ENCODE measurements around the gene AKTIP.

Gene AKTIP

DNA sequence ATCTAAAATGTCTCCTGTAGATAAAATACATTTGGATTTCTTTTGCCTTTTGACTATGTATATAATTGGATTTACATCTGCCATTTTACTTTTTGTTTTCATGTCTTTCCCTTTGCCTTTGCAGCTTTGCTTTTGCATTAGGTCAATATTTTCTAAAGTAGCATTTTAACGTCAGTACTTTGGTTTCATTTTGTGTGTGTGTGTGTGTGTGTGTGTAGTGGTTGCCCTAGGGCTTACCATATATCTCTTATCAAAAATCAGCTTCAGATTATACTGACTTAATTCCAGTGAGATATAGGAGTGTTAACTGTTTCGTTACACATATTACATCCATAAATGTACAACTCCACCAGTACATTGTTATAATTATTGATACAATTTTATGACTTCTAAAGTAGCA, 26.1 kb downstream of the AKTIP start:
- DNase-seq: no peak

DNA sequence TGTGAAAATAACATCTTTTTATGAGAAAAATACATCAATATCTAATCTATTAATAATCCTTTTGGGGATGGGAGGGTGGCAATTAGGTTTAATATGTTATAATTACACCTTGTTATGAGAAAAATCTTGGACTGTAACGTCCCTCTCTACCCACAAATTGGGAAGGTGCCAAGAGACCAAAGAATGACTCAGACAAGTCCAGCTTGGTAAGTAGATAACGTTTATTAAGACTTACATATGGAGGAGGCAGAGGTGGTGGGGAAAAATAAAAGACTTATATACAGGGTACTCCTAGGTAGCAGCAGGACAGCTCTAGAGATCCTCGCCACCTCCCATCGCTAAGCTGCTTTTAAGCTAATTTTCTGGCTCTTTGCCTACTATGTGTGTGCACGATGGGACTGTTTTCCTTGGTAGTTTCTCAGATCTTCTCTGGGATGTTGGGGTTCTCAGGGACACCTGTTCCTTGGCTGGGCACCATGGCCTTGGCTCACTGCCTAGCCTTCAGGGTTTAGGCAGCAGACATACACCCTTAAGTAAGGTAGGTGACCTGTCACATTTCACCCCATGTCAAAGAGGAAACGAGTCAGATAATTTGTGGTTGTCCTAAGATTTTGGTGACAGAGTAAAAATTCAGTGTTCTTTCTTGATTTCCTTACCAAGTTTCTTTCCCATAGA, 37.3 kb downstream of the AKTIP start:
- DNase-seq: peak; percentile 8

- no peak for DNase-seq
These were observed 44.4 kb downstream of the AKTIP start for GRCh38 chr16:53458635-53459034.

DNA sequence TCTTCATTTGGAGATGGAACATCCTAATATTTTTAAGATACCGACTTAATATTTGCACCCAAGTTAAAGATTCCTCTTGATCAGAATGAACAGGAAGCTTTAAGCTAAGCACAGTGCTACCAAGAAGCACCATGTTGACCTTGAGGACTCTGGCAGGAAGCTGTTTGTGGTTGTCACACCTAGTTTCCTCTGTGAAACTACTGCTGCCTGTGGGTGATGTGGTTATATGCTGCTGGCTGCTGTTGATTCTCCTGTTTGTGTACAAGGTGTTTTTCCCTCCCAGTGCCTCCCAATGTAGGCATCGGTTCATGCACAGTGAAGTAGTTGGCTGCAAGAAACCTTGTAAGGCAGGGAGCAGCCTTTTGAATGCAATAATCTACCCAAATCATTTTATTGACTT, 45.3 kb downstream of the AKTIP start:
- DNase-seq: peak; percentile 8

DNA sequence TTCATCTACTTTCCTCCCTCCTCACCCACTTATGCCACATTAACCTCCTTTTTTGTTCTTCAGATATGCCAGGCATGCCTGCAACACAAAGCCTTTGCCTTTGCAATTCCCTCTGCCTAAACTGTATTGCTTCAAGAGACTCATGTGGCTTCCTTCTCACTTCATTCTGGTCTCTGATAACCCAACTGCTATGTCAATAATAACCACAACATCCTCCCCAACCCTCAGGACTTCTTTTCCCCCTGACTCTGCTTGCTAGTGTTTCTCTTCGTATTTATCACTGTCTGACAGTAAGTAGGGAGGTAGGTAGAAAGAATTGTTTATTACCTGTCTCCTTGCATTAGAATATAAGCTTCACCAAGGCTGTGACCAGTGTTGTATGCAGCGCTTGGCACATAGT, 46.4 kb downstream of the AKTIP start:
- DNase-seq: no peak

DNA sequence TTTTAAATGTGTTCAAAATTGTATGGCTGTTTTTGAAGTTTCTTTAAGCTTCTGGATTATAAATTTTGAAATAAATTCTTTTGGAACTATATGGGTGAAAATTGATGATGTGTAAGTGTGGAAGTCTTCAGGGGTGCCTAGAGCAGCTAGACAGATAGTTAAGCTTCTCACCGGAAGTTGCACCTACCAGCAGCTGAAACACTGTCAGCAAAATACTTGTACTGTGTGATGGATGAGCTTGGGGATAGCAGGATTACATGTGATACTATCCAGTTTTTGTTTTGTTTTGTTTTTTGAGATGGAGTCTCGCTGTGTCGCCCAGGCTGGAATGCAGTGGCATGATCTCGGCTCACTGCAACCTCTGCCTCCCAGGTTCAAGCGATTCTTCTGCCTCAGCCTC, 49.1 kb downstream of the AKTIP start:
- DNase-seq: no peak

- no peak for DNase-seq
These were observed 53.0 kb downstream of the AKTIP start for GRCh38 chr16:53449816-53450517.

GRCh38 chr16:53446090-53446489, 56.9 kb downstream of the AKTIP start:
- DNase-seq: peak; percentile 13

DNA sequence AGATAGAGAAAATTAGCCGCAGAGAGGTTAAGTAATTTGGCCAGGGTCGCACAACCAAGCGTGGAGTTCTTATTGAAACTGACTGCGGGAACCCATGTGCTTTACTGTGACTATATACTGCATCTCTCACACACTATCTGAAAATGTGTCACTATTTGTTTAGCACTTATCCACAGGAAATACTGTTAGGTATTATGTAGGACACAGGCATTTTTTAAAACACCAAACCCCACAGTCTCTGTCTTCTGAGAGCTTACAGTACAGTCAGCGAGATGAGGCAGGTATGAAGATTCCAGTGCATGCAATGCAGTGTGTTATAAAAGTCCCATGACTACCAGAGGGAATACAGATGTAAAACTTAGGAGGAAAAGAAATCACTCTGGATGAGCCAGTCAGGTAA, 57.5 kb downstream of the AKTIP start:
- peak; percentile 85 for DNase-seq

Measured in DMS53 (cell line).